Measurements from ENCODE around the gene KATNAL1.

DNA sequence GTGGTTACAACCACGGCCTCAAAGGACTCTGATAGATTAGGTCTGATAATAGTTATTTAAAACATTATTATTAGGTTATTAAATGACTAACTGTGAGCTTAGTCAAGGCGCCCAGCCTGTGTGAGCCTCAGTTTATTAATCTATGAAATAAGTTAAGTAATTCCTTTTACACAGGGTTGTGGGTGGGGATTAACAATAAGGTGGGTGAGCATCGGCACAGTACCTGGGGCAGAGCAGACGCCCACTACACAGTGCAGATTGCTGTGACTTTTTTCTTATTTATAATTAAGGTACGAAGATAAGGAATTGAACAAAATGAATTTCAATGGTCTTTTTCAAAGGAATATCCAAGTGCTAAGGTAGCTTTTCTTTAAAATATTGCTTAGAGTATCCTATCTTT, 132.2 kb downstream of the KATNAL1 start:
- TF ChIP-seq, protein P1, sequence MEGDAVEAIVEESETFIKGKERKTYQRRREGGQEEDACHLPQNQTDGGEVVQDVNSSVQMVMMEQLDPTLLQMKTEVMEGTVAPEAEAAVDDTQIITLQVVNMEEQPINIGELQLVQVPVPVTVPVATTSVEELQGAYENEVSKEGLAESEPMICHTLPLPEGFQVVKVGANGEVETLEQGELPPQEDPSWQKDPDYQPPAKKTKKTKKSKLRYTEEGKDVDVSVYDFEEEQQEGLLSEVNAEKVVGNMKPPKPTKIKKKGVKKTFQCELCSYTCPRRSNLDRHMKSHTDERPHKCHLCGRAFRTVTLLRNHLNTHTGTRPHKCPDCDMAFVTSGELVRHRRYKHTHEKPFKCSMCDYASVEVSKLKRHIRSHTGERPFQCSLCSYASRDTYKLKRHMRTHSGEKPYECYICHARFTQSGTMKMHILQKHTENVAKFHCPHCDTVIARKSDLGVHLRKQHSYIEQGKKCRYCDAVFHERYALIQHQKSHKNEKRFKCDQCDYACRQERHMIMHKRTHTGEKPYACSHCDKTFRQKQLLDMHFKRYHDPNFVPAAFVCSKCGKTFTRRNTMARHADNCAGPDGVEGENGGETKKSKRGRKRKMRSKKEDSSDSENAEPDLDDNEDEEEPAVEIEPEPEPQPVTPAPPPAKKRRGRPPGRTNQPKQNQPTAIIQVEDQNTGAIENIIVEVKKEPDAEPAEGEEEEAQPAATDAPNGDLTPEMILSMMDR (IDR thresholded peaks at IDR 0.05; ENCODE audit: low read length), result no peak
- TF ChIP-seq EZH2 (optimal IDR thresholded peaks at IDR 0.05; ENCODE audit: low read depth, low read length), result no peak
